Stimulated activated CD4-positive, alpha-beta T cell treated with anti-CD3 and anti-CD28 coated beads, Interleukin-15, amount 100 ng/mL, for 1 hour (primary cell): ENCODE measurements around the gene AGAP5.
"Not testable (repeated sequence)": the region's sequence is repeated elsewhere in the genome, so short reads cannot be mapped to it uniquely, and the experiment has no call there.

Experiments used
- DNase-seq, 2 donors: peaks; one replicate each; pipeline ENCODE4 v3.0.0-alpha.2; 2020; ENCODE audit warnings: low read depth in 1 of 2, low spot score in 1 of 2

Gene AGAP5

GRCh38 chr10:73715179-73716156, 17.6 kb upstream of the AGAP5 start:
- DNase-seq = not testable (repeated sequence)

GRCh38 chr10:73714483-73714882, 16.6 kb upstream of the AGAP5 start:
- DNase-seq = not testable (repeated sequence)

GRCh38 chr10:73713912-73714311, 16.0 kb upstream of the AGAP5 start:
- DNase-seq = not testable (repeated sequence)

GRCh38 chr10:73711683-73712082, 13.8 kb upstream of the AGAP5 start:
- not testable (repeated sequence) for DNase-seq

GRCh38 chr10:73708122-73708521, 10.2 kb upstream of the AGAP5 start:
- not testable (repeated sequence) for DNase-seq

- not testable (repeated sequence) for DNase-seq
These were observed 9.7 kb upstream of the AGAP5 start for GRCh38 chr10:73707628-73708027.

- not testable (repeated sequence) for DNase-seq
These were observed 8.6 kb upstream of the AGAP5 start for GRCh38 chr10:73706488-73706887.

- DNase-seq = not testable (repeated sequence)
These were observed 7.7 kb upstream of the AGAP5 start for GRCh38 chr10:73705506-73706072.

- not testable (repeated sequence) for DNase-seq
These were observed 6.0 kb upstream of the AGAP5 start for GRCh38 chr10:73703924-73704323.

GRCh38 chr10:73698819-73699218, 910 bp upstream of the AGAP5 start:
- DNase-seq = not testable (repeated sequence)

- not testable (repeated sequence) for DNase-seq
These were observed 2.6 kb downstream of the AGAP5 start for GRCh38 chr10:73695302-73695701.

- not testable (repeated sequence) for DNase-seq
These were observed 7.2 kb downstream of the AGAP5 start for GRCh38 chr10:73690755-73691154.

GRCh38 chr10:73689596-73689995, 8.3 kb downstream of the AGAP5 start:
- not testable (repeated sequence) for DNase-seq

GRCh38 chr10:73687641-73688040, 10.3 kb downstream of the AGAP5 start:
- DNase-seq = not testable (repeated sequence)

- not testable (repeated sequence) for DNase-seq
These were observed 23.4 kb downstream of the AGAP5 start for GRCh38 chr10:73674546-73674945.

GRCh38 chr10:73668378-73668777, 29.5 kb downstream of the AGAP5 start:
- DNase-seq = not testable (repeated sequence)

GRCh38 chr10:73666153-73666809, 31.6 kb downstream of the AGAP5 start:
- DNase-seq = not testable (repeated sequence)

- DNase-seq = not testable (repeated sequence)
These were observed 32.3 kb downstream of the AGAP5 start for GRCh38 chr10:73665581-73665980.

- not testable (repeated sequence) for DNase-seq
These were observed 33.5 kb downstream of the AGAP5 start for GRCh38 chr10:73664156-73665040.

- not testable (repeated sequence) for DNase-seq
These were observed 34.3 kb downstream of the AGAP5 start for GRCh38 chr10:73663621-73664020.
